Activated CD8-positive, alpha-beta memory T cell treated with anti-CD3 and anti-CD28 coated beads, Interleukin-2, amount 50 U/mL, for 24 hours (primary cell): ENCODE measurements around the gene SECISBP2.

Experiments used
- DNase-seq: peaks from one replicate; pipeline ENCODE4 v3.0.0-alpha.2; 2020; ENCODE audit errors: extremely low read depth

SECISBP2 gene

GRCh38 chr9:89347651-89348050 lies 29.4 kb downstream of the SECISBP2 start:
- DNase-seq, result no peak

GRCh38 chr9:89349607-89350006 lies 31.3 kb downstream of the SECISBP2 start:
- no peak for DNase-seq

GRCh38 chr9:89350988-89351557 lies 32.8 kb downstream of the SECISBP2 start:
- no peak for DNase-seq

GRCh38 chr9:89351584-89352300 lies 33.4 kb downstream of the SECISBP2 start:
- no peak for DNase-seq

GRCh38 chr9:89352451-89352850 lies 34.2 kb downstream of the SECISBP2 start:
- no peak for DNase-seq

- DNase-seq, result no peak
Measured at GRCh38 chr9:89352874-89353649, 34.8 kb downstream of the SECISBP2 start.

GRCh38 chr9:89353989-89354388 lies 35.7 kb downstream of the SECISBP2 start:
- DNase-seq, result no peak

- DNase-seq, result no peak
Measured at GRCh38 chr9:89354471-89354870, 36.2 kb downstream of the SECISBP2 start.

GRCh38 chr9:89356782-89357181 lies 38.5 kb downstream of the SECISBP2 start:
- no peak for DNase-seq

- DNase-seq, result no peak
Measured at GRCh38 chr9:89357331-89358197, 39.3 kb downstream of the SECISBP2 start.

GRCh38 chr9:89358376-89358916 lies 40.1 kb downstream of the SECISBP2 start:
- DNase-seq, result no peak

GRCh38 chr9:89358985-89359384 lies 40.7 kb downstream of the SECISBP2 start:
- no peak for DNase-seq

GRCh38 chr9:89359751-89360261 lies 41.5 kb downstream of the SECISBP2 start:
- DNase-seq, result no peak

GRCh38 chr9:89360465-89360864 lies 42.2 kb downstream of the SECISBP2 start:
- DNase-seq, result no peak

- no peak for DNase-seq
Measured at GRCh38 chr9:89361031-89361430, 42.7 kb downstream of the SECISBP2 start.

- DNase-seq, result no peak
Measured at GRCh38 chr9:89361816-89362646, 43.7 kb downstream of the SECISBP2 start.

GRCh38 chr9:89362647-89363310 lies 44.5 kb downstream of the SECISBP2 start:
- no peak for DNase-seq

- no peak for DNase-seq
Measured at GRCh38 chr9:89363311-89363670, 45.0 kb downstream of the SECISBP2 start.

- no peak for DNase-seq
Measured at GRCh38 chr9:89363921-89364665, 45.8 kb downstream of the SECISBP2 start.
